Prostate gland (tissue), 2 donors: Measurements from ENCODE around the gene GRPEL1. TPM values are rescaled to one million over a fixed set of nuclear protein-coding genes. Genes with fewer than 3 reads are reported as not detected.

Experiments
- DNase-seq: peaks from one replicate; pipeline ENCODE4 v3.0.0-alpha.2; 2019; ENCODE audit warnings: low spot score
- H3K27ac ChIP-seq, 2 donors: fragments of 200-600 bp; sonication (generic); 2 replicates each; pipeline ENCODE4 v1.5.1; 2017 to 2019
- H3K27me3 ChIP-seq: fragments of 200-600 bp; sonication (generic); replicated peaks from 2 replicates; pipeline ENCODE4 v1.5.1; 2019; ENCODE audit not compliant: insufficient read depth
- H3K36me3 ChIP-seq, 2 donors: fragments of 200-600 bp; sonication (generic); 1 replicate in 1 of 2; 2 replicates in 1 of 2; pipeline versions ENCODE4 v1.5.1 to v1.8.1; 2017 to 2019
- H3K4me1 ChIP-seq: fragments of 200-600 bp; sonication (generic); replicated peaks from 2 replicates; pipeline ENCODE4 v1.5.1; 2019
- H3K4me3 ChIP-seq, 2 donors: fragments of 200-600 bp; sonication (generic); 2 replicates each; pipeline ENCODE4 v1.5.1; 2017 to 2019
- H3K9me3 ChIP-seq: fragments of 200-600 bp; sonication (generic); 2 replicates; pipeline ENCODE4 v1.5.1; 2017
- CTCF ChIP-seq, 4 experiments: fragments of 200-600 bp in 2 of 4; fragments of 450-650 bp in 2 of 4; sonication (generic) in 2 of 4; IDR thresholded peaks; 1 replicate in 3 of 4; 2 replicates in 1 of 4; pipeline ENCODE4 v1.5.1; 2016 to 2019; ENCODE audit warnings: antibody characterized with exemption in 4 of 4, mild to moderate bottlenecking in 2 of 4, moderate library complexity in 2 of 4
- POLR2A ChIP-seq: fragments of 450-650 bp; IDR thresholded peaks from one replicate; pipeline ENCODE4 v1.6.1; 2016; ENCODE audit warnings: antibody characterized with exemption, mild to moderate bottlenecking
- POLR2AphosphoS5 ChIP-seq: sonication (generic); formaldehyde crosslinking; IDR thresholded peaks from one replicate; pipeline ENCODE4 v1.6.1; 2017; ENCODE audit warnings: antibody characterized with exemption
- WGBS: methylation state at CpG from one replicate; pipeline ENCODE4 v1.1.5; 2018; 5-methylcytosine and 5-hydroxymethylcytosine counted together
- intact Hi-C: fragments of 100-400 bp; cut with DNase I; formaldehyde crosslinking; loops from one replicate; pipeline ENCODE4 v1.14.2; 2022
- total RNA-seq, 2 donors: library from RNA; depleted of rRNA; stranded (reverse); fragments of >200 nt; gene quantifications; one replicate each; pipeline ENCODE4 v1.1.0, GENCODE V29; 2016

The GRPEL1 gene
- total RNA-seq, 2 donors from 2014 or later: 12.8 to 25.6 TPM

DNA sequence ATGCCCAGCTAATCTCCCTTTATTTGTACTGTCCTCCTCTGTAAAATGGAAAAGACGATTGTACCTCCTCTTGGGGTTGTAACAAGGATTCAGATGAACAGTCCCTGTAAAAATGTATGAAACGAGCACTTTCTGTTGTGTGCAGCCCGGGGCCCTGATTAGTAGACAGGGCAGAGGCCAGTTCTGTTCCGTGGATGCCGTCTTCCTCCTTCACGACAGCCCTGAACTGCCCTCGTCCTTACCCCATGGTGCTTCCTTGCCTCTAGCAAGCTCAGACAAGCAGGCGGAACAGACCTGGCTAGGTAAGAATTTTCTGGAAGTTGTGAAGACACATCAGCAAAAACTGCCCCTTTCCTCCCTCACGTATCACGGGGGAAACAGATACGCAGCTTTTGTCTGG, 47.0 kb downstream of the GRPEL1 start:
- DNase-seq: no peak
- Histone ChIP-seq H3K27me3 (no peaks in the 10 kb centered on the region), H3K36me3 (peaks cover 0 to 3% of the 10 kb centered on the region in 2 donors), H3K27ac (no peak overlapping the region), H3K4me1 (no peaks in the 10 kb centered on the region), H3K9me3 (no peaks in the 10 kb centered on the region), H3K4me3 (no peak overlapping the region)
- TF ChIP-seq POLR2AphosphoS5: no peak
- TF ChIP-seq POLR2A: no peak
- no peak for TF ChIP-seq CTCF (IDR thresholded peaks at IDR 0.05)
- 85% methylated on average over 11 of the region's 11 CpGs for WGBS
- intact Hi-C loops: no loop called here

GRCh38 chr4:7020290-7020689, 47.6 kb downstream of the GRPEL1 start:
- Histone ChIP-seq H3K27me3 (no peaks in the 10 kb centered on the region), H3K36me3 (peaks cover 0 to 3% of the 10 kb centered on the region in 2 donors), H3K4me1 (no peaks in the 10 kb centered on the region), H3K27ac (no peak overlapping the region), H3K9me3 (no peaks in the 10 kb centered on the region), H3K4me3 (no peak overlapping the region)
- intact Hi-C loops: no loop called here
- no peak for DNase-seq
- 93% methylated on average over 2 of the region's 2 CpGs for WGBS
- TF ChIP-seq POLR2AphosphoS5 (no peak), CTCF (IDR thresholded peaks at IDR 0.05) (no peak), POLR2A (no peak)

- H3K36me3 ChIP-seq: peaks cover 0 to 3% of the 10 kb centered on the region in 2 donors
- H3K27me3 ChIP-seq: no peaks in the 10 kb centered on the region
- no peak overlapping the region for H3K27ac ChIP-seq
- no peaks in the 10 kb centered on the region for H3K4me1 ChIP-seq
- no peak for DNase-seq
- TF ChIP-seq POLR2A: no peak
- TF ChIP-seq POLR2AphosphoS5: no peak
- TF ChIP-seq CTCF (IDR thresholded peaks at IDR 0.05): no peak
- 81% methylated on average over 10 of the region's 10 CpGs for WGBS
- intact Hi-C loops: no loop called here
- H3K4me3 ChIP-seq: no peak overlapping the region
- no peaks in the 10 kb centered on the region for H3K9me3 ChIP-seq
Measured at GRCh38 chr4:7019367-7019766, 48.5 kb downstream of the GRPEL1 start.

DNA sequence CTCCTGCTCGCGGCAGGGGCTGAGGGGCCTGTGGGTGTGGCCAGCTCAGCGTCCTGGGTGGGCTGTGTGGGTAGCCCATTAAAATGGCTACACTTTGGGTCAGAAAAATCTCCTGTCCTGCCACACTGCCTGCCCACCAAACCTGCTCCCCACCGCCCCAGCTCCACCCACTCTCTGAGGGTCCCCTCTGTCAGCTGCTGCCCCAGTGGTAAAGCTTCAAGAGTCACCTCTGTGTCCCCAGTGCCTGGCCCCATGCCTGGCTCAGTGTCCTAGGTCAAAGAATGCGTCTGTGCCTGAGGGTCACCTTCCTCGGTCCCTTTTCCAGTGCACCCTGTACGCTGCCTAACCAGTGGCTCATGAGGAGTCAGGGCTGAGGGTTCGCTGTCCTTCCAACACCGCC, 49.6 kb downstream of the GRPEL1 start:
- DNase-seq: no peak
- H3K9me3 ChIP-seq: no peaks in the 10 kb centered on the region
- intact Hi-C loops: no loop called here
- no peak overlapping the region for H3K27ac ChIP-seq
- 89% methylated on average over 9 of the region's 9 CpGs for WGBS
- H3K36me3 ChIP-seq: peaks cover 0 to 3% of the 10 kb centered on the region in 2 donors
- TF ChIP-seq POLR2AphosphoS5: no peak
- no peak for TF ChIP-seq POLR2A
- no peak for TF ChIP-seq CTCF (IDR thresholded peaks at IDR 0.05)
- no peaks in the 10 kb centered on the region for H3K27me3 ChIP-seq
- H3K4me3 ChIP-seq: no peak overlapping the region
- no peaks in the 10 kb centered on the region for H3K4me1 ChIP-seq

DNA sequence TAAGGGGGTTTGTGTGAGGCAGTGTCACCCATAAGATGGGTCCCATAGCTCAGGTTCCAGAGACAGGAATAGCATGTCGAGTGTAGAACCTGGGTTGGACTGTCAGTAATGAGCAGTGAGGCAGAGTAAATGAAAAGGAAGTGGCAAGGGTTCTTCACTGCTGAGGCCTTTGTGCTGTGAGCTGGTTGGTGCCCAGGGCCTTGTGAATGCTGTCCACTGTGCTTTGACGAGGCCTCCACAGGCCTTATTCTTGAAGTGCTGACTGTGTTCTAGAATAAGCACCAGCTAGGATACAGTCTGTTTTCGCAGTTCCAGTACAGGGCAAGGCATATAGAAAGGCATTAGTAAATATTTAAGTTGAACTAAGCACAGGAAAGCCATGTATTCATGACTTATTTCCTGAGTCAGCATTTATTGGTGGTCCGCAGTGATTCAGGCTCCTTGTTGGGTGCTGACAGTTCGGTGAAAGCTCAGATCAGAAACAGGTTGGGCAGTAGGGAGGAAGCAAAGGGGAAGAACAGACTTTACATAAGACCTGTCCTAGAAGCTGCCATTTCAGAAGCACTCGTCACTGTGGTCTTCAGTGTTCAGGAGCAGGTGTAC, 50.3 kb downstream of the GRPEL1 start:
- 93% methylated on average over 6 of the region's 6 CpGs for whole genome bisulfite sequencing
- no peak for TF ChIP-seq POLR2AphosphoS5
- TF ChIP-seq CTCF (IDR thresholded peaks at IDR 0.05): no peak
- TF ChIP-seq POLR2A: no peak
- Histone ChIP-seq H3K27ac (no peak overlapping the region), H3K36me3 (peaks cover 0 to 3% of the 10 kb centered on the region in 2 donors), H3K4me1 (no peaks in the 10 kb centered on the region), H3K4me3 (no peak overlapping the region), H3K27me3 (no peaks in the 10 kb centered on the region), H3K9me3 (no peaks in the 10 kb centered on the region)
- intact Hi-C loops: no loop called here
- DNase-seq: no peak
